HepG2 (cell line): ENCODE data around the gene CTSA. TPM values are rescaled to one million over a fixed set of nuclear protein-coding genes. Genes with fewer than 3 reads are reported as not detected.

ENCODE experiments used
- ARNTL ChIP-seq: sonication (generic); formaldehyde crosslinking; IDR thresholded peaks from 2 replicates; pipeline ENCODE4 v1.4.0; 2020; ENCODE audit warnings: mild to moderate bottlenecking, missing genetic modification reagents
- CAMTA2 ChIP-seq: sonication (generic); formaldehyde crosslinking; IDR thresholded peaks from 2 replicates; pipeline ENCODE4 v1.4.0; 2020; ENCODE audit warnings: mild to moderate bottlenecking, missing genetic modification reagents, borderline replicate concordance
- CHCHD3 ChIP-seq: sonication (generic); formaldehyde crosslinking; IDR thresholded peaks from 2 replicates; pipeline ENCODE4 v1.8.0; 2022; ENCODE audit warnings: mild to moderate bottlenecking, missing genetic modification reagents, moderate library complexity
- EEA1 ChIP-seq: sonication (generic); formaldehyde crosslinking; IDR thresholded peaks from 2 replicates; pipeline ENCODE4 v1.5.1; 2020; ENCODE audit warnings: mild to moderate bottlenecking, missing genetic modification reagents, borderline replicate concordance
- EED ChIP-seq: sonication (generic); formaldehyde crosslinking; IDR thresholded peaks from 2 replicates; pipeline ENCODE4 v1.5.0; 2020; ENCODE audit warnings: mild to moderate bottlenecking, missing genetic modification reagents
- HDAC6 ChIP-seq: fragments of 200-600 bp; sonication (generic); IDR thresholded peaks from 2 replicates; pipeline ENCODE4 v1.7.0; 2017; ENCODE audit warnings: mild to moderate bottlenecking, antibody characterized with exemption, low read length, low read depth
- HNF4A ChIP-seq: sonication (generic); formaldehyde crosslinking; IDR thresholded peaks from 2 replicates; pipeline ENCODE4 v1.4.0; 2020; ENCODE audit warnings: missing genetic modification reagents
- NR2C2 ChIP-seq: sonication (generic); formaldehyde crosslinking; IDR thresholded peaks from 2 replicates; pipeline ENCODE4 v1.4.0; 2020; ENCODE audit warnings: missing genetic modification reagents, mild to moderate bottlenecking, moderate library complexity, borderline replicate concordance
- SMARCC2 ChIP-seq: fragments of 450-650 bp; IDR thresholded peaks from 2 replicates; pipeline ENCODE4 v1.6.1; 2017; ENCODE audit warnings: antibody characterized with exemption, mild to moderate bottlenecking
- SRSF4 ChIP-seq: fragments of 200-400 bp; formaldehyde crosslinking; IDR thresholded peaks from one replicate; pipeline ENCODE4 v1.6.1; 2018; ENCODE audit warnings: mild to moderate bottlenecking, low read depth, low read length, moderate library complexity; ENCODE audit not compliant: poor library complexity, severe bottlenecking
- SUZ12 ChIP-seq: fragments of 150-350 bp; IDR thresholded peaks from 2 replicates; pipeline ENCODE4 v1.6.1; 2014; ENCODE audit warnings: low read depth, low read length
- SYNCRIP ChIP-seq: fragments of 200-400 bp; formaldehyde crosslinking; IDR thresholded peaks from 2 replicates; pipeline ENCODE4 v1.6.1; 2018; ENCODE audit warnings: mild to moderate bottlenecking, low read depth, low read length; ENCODE audit not compliant: insufficient read depth
- ZKSCAN5 ChIP-seq: sonication (generic); formaldehyde crosslinking; IDR thresholded peaks from 2 replicates; pipeline ENCODE4 v1.5.1; 2020; ENCODE audit warnings: mild to moderate bottlenecking, missing genetic modification reagents
- ZNF275 ChIP-seq: sonication (generic); formaldehyde crosslinking; IDR thresholded peaks from 2 replicates; pipeline ENCODE4 v1.8.0; 2022; ENCODE audit warnings: missing genetic modification reagents, mild to moderate bottlenecking, inconsistent platforms, borderline replicate concordance
- ZNF569 ChIP-seq: sonication (generic); formaldehyde crosslinking; IDR thresholded peaks from 2 replicates; pipeline ENCODE4 v1.5.0; 2020; ENCODE audit warnings: mild to moderate bottlenecking, missing genetic modification reagents, moderate library complexity, borderline replicate concordance
- ZNF678 ChIP-seq: sonication (generic); formaldehyde crosslinking; IDR thresholded peaks from 2 replicates; pipeline ENCODE4 v1.4.0; 2020; ENCODE audit warnings: mild to moderate bottlenecking, missing genetic modification reagents
- ZNF709 ChIP-seq: sonication (generic); formaldehyde crosslinking; IDR thresholded peaks from 2 replicates; pipeline ENCODE4 v1.5.0; 2020; ENCODE audit warnings: mild to moderate bottlenecking, missing genetic modification reagents
- ZNF790 ChIP-seq: sonication (generic); formaldehyde crosslinking; IDR thresholded peaks from 2 replicates; pipeline ENCODE4 v1.8.0; 2022; ENCODE audit warnings: missing genetic modification reagents, mild to moderate bottlenecking, borderline replicate concordance
- polyA plus RNA-seq, 8 experiments: library from polyadenylated mRNA; depleted of rRNA in 3 of 8; stranded (reverse) in 7 of 8; unstranded in 1 of 8; fragments of >200 nt; fragmentation: Illumina TruSeq in 4 of 8; extraction: Trizol in 4 of 8; gene quantifications; 2 replicates each; pipeline versions ENCODE4 v1.2.1 to v1.2.3, GENCODE V29; 2011 to 2016; ENCODE audit warnings: low read depth in 4 of 8, missing spikeins in 1 of 8, mixed read lengths in 1 of 8; ENCODE audit not compliant: insufficient read depth in 1 of 8
- total RNA-seq, 5 experiments: library from RNA; depleted of rRNA; stranded (reverse); fragments of >200 nt; fragmentation: Illumina TruSeq; extraction: Trizol; gene quantifications; 2 replicates each; pipeline ENCODE4 v1.2.3, GENCODE V29; 2016; ENCODE audit warnings: low read depth in 1 of 5
- TF ChIP-seq, protein P1 (sequence below): fragments of 450-650 bp; IDR thresholded peaks from 2 replicates; pipeline ENCODE4 v1.6.1; 2016
- TF ChIP-seq, protein P2 (sequence below): sonication (generic); formaldehyde crosslinking; IDR thresholded peaks from 2 replicates; pipeline ENCODE4 v1.8.1; 2023; ENCODE audit warnings: mild to moderate bottlenecking, moderate library complexity, missing genetic modification reagents
- TF ChIP-seq, protein P3 (sequence below): sonication (generic); formaldehyde crosslinking; IDR thresholded peaks from 2 replicates; pipeline ENCODE4 v1.4.0; 2020; ENCODE audit warnings: missing genetic modification reagents
- TF ChIP-seq, protein P4 (sequence below): sonication (generic); formaldehyde crosslinking; IDR thresholded peaks from 2 replicates; pipeline ENCODE4 v1.9.0; 2021; ENCODE audit warnings: missing genetic modification reagents, borderline replicate concordance

The CTSA gene
- total and polyA plus RNA-seq, 2 of the 13 experiments (the other 11 are each of a cell fraction or from before 2014, with no cell fraction given) = 202 to 231 TPM

DNA sequence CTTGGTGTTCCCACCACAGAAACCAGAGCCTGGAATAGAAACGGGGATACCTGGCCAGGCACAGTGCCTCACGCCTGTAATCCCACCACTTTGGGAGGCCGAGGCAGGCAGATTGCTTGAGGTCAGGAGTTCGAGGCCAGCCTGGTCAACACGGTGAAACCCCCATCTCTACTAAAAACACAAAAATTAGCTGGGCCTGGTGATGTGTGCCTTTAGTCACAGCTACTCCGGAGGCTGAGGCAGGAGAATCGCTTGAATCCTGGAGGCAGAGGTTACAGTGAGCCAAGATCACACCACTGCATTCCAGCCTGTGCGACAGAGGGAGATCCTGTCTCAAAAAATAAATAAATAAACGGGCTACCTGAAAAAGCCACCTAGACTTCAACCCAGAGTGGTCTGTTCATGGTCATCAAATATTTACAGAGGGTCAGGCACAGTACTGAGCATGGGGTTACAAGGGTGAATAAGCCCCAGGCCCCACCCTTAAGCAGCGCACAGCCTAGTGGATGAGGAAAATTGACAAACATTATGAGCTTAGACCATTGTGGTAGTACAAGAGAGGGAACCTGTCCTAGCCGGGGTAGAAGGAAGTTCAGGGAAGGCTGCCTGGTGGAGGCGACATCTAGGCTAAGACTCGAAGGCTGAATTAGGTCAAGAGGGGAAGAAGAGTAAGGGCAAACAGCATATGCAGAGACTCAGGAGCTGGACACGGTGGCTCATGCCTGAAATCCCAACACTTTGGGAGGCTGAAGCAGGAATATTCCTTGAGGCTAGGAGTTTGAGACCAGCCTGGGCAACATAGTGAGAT lies 36.1 kb downstream of the CTSA start (continued):
- TF ChIP-seq NR2C2 (CRISPR knock-in tag) (peak; percentile 71), HDAC6 (no peak), ZNF275 (no peak; the same call in 1 of the 2 replicates), CHCHD3 (CRISPR knock-in tag) (no peak), EEA1 (peak; percentile 56; the same call in 1 of the 2 replicates), ARNTL (CRISPR knock-in tag) (peak; percentile 89), ZNF790 (CRISPR knock-in tag) (peak; percentile 70; the same call in 1 of the 2 replicates), SMARCC2 (no peak), ZNF569 (CRISPR knock-in tag) (no peak), EED (CRISPR knock-in tag) (peak; percentile 76; the same call in 1 of the 2 replicates), ZKSCAN5 (no peak), HNF4A (CRISPR knock-in tag) (peak; percentile 92), ZNF678 (CRISPR knock-in tag) (no peak), SUZ12 (no peak), SYNCRIP (no peak), ZNF709 (CRISPR knock-in tag) (peak; percentile 92; the same call in 1 of the 2 replicates), SRSF4 (no peak), CAMTA2 (CRISPR knock-in tag) (no peak)
- TF ChIP-seq, protein P1, sequence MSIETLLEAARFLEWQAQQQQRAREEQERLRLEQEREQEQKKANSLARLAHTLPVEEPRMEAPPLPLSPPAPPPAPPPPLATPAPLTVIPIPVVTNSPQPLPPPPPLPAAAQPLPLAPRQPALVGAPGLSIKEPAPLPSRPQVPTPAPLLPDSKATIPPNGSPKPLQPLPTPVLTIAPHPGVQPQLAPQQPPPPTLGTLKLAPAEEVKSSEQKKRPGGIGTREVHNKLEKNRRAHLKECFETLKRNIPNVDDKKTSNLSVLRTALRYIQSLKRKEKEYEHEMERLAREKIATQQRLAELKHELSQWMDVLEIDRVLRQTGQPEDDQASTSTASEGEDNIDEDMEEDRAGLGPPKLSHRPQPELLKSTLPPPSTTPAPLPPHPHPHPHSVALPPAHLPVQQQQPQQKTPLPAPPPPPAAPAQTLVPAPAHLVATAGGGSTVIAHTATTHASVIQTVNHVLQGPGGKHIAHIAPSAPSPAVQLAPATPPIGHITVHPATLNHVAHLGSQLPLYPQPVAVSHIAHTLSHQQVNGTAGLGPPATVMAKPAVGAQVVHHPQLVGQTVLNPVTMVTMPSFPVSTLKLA = 0 out of 2 replicates have a peak, but pooled peaks have one; percentile 18
- TF ChIP-seq, protein P2, sequence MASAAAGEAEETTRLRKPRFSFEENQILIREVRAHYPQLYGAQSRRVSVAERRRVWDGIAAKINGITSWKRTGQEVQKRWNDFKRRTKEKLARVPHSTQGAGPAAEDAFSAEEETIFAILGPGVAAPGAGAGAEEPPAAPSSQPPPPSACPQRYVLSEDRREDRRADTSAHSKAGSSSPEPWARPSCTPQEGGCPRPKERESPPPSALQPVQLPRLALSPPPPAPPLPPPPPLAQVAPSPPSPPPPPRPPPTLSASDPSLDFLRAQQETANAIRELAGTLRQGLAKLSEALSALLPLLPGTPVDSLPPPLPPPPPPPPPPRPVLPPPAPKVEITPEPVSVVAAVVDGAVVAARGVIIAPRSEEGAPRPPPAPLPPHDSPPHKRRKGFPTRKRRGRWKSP (CRISPR knock-in tag) = peak; percentile 88
- TF ChIP-seq, protein P3, sequence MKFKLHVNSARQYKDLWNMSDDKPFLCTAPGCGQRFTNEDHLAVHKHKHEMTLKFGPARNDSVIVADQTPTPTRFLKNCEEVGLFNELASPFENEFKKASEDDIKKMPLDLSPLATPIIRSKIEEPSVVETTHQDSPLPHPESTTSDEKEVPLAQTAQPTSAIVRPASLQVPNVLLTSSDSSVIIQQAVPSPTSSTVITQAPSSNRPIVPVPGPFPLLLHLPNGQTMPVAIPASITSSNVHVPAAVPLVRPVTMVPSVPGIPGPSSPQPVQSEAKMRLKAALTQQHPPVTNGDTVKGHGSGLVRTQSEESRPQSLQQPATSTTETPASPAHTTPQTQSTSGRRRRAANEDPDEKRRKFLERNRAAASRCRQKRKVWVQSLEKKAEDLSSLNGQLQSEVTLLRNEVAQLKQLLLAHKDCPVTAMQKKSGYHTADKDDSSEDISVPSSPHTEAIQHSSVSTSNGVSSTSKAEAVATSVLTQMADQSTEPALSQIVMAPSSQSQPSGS (CRISPR knock-in tag) = peak; percentile 69; the same call in 1 of the 2 replicates
- TF ChIP-seq, protein P4, sequence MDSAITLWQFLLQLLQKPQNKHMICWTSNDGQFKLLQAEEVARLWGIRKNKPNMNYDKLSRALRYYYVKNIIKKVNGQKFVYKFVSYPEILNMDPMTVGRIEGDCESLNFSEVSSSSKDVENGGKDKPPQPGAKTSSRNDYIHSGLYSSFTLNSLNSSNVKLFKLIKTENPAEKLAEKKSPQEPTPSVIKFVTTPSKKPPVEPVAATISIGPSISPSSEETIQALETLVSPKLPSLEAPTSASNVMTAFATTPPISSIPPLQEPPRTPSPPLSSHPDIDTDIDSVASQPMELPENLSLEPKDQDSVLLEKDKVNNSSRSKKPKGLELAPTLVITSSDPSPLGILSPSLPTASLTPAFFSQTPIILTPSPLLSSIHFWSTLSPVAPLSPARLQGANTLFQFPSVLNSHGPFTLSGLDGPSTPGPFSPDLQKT (CRISPR knock-in tag) = no peak
